ENCODE measurements around the gene BCL7A. TPM values are rescaled to one million over a fixed set of nuclear protein-coding genes. Genes with fewer than 3 reads are reported as not detected.

BCL7A gene
- total RNA-seq, 4 donors from 2014 or later: 18.3 to 27.2 (median 22.7) TPM

DNA sequence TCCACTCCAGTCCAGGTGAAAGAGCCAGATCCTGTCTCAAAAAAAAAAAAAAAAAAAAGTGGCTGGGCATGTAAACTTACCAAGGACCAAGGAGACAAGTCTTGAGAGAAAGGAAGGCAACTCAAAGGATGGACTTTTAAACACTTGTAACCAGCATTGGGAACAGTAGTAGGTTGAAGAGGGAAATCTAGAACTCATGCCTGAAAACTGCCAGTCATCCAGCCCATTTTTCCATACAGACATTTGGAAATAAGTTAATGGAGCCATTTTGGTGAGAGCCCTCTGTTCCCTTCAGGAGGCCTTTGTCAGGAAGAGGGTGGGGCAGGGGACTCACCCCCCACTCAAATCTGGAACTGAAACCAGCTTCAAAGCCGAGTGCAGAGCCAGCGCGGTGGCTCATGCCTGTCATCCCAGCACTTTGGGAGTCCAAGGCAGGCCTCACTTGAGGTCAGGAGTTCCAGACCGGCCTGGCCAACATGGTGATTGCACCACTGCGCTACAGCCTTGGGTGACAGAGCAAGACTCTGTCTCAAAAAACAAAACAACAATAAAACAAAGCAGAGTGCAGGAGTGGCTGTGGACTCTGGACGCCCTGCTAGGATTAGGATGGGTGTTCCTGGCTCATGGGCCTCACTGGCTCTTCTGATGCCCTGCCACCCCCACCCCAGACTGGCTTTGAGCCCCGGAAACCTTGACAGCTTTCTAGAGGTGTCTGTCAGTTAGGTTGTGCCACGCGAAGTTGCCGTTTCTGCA, 55.2 kb downstream of the BCL7A start:
- no peak overlapping the region for H3K27ac ChIP-seq
- WGBS, 2 donors: 96 to 99% methylated on average over 8 to 10 of the region's 10 CpGs
- no peaks in the 10 kb centered on the region for H3K36me3 ChIP-seq
- intact Hi-C loops (cut with DNase I): no loop called here
- DNase-seq: no peak
- no peaks in the 10 kb centered on the region for H3K9me3 ChIP-seq
- H3K4me3 ChIP-seq (replicated peaks in 1 of 3): no peak overlapping the region
- TF ChIP-seq, protein P1, sequence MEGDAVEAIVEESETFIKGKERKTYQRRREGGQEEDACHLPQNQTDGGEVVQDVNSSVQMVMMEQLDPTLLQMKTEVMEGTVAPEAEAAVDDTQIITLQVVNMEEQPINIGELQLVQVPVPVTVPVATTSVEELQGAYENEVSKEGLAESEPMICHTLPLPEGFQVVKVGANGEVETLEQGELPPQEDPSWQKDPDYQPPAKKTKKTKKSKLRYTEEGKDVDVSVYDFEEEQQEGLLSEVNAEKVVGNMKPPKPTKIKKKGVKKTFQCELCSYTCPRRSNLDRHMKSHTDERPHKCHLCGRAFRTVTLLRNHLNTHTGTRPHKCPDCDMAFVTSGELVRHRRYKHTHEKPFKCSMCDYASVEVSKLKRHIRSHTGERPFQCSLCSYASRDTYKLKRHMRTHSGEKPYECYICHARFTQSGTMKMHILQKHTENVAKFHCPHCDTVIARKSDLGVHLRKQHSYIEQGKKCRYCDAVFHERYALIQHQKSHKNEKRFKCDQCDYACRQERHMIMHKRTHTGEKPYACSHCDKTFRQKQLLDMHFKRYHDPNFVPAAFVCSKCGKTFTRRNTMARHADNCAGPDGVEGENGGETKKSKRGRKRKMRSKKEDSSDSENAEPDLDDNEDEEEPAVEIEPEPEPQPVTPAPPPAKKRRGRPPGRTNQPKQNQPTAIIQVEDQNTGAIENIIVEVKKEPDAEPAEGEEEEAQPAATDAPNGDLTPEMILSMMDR (IDR thresholded peaks at IDR 0.05): no peak
- TF ChIP-seq POLR2A (IDR thresholded peaks at IDR 0.05): no peak
- peaks cover 38 to 39% of the 10 kb centered on the region in 2 donors for H3K4me1 ChIP-seq
- H3K27me3 ChIP-seq: no peaks in the 10 kb centered on the region

DNA sequence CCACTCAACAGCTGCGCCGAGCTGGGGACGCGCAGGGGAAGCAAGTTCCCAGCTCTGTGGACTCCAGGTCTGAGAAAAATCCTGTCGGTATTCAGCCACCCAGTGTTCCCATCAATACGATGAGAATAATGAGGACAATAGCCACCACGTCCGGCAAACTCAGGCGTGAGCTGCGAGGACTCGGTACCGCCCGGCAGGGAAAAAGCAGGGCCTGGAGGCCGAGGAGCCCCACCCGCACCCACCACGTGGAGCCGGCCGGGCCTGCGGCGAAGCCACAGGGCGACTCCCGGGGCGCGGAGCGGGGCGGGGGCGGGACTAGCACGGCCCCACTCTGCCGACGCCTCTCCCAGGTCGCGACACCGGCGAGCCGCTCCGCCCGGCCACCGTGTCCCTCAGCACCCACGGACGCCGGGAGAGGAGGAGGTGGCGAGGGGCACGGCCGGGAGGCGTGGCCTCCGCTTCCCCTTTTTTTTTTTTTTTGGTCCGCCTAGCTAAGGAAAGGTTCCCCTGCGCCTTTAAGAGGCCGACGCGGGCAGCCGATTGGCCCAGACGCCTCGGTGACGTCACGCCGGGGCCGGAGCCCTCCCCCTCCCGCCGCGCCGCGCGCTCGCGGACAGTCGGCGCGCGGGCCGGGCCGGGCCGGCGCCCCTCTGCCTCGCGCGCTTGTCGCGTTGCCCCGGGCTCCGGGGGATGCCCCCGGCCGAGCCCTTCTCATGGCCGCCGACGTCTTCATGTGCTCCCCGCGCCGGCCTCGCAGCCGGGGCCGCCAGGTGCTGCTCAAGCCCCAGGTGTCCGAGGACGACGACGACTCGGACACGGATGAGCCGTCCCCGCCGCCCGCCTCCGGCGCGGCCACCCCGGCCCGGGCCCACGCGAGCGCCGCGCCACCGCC, 56.7 kb downstream of the BCL7A start, which contains the start of gene MLXIP:
MLXIP (plus strand) TSS at position 616 of the 892 bp plus-strand sequence; CDS start at position 714, 98 bp downstream.
- peak; percentile 96 to 98 for TF ChIP-seq POLR2A (IDR thresholded peaks at IDR 0.05)
- TF ChIP-seq, protein P1 (IDR thresholded peaks at IDR 0.05): no peak
- 5 to 26% methylated on average over 7 to 29 of the region's 113 CpGs for WGBS, 2 donors
- peak within 1 kb of the TSS; percentile 77 to 83 (median 82) for H3K27ac ChIP-seq
- peak; percentile 94 for DNase-seq
- H3K9me3 ChIP-seq: no peaks in the 10 kb centered on the region
- peaks cover 41 to 45% of the 10 kb centered on the region in 2 donors for H3K4me1 ChIP-seq
- intact Hi-C loops (cut with DNase I): no loop called here
- no peaks in the 10 kb centered on the region for H3K27me3 ChIP-seq
- peak within 1 kb of the TSS; percentile 48 to 80 (median 76) for H3K4me3 ChIP-seq (replicated peaks in 1 of 3)
- no peaks in the 10 kb centered on the region for H3K36me3 ChIP-seq

DNA sequence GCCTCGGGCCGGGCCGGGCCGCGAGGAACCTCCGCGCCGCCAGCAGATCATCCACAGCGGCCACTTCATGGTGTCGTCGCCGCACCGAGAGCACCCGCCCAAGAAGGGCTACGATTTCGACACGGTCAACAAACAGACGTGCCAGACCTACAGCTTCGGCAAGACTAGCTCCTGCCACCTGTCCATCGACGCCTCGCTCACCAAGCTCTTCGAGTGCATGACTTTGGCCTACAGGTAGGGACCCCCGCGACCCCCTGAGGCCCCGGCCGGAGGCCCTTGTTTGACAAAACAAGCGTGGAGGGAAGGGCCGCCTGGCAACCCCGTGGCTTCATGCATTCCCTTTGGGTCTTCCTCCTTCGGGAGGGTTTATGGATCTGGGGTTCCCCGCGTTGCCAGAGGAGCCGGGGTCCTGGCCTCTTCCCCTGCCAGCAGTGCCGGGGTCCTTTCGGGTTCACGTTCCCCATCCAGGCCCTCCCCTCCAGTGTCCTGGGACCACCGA, 57.4 kb downstream of the BCL7A start:
- intact Hi-C loops (cut with DNase I): no loop called here
- peak; percentile 33 to 40 for DNase-seq
- Histone ChIP-seq H3K36me3 (peaks cover 0 to 4% of the 10 kb centered on the region in 2 donors), H3K27me3 (no peaks in the 10 kb centered on the region), H3K4me3 (replicated peaks in 1 of 3) (peak overlapping the region; percentile 48 to 80 (median 76)), H3K9me3 (no peaks in the 10 kb centered on the region), H3K27ac (peak overlapping the region; percentile 73 to 83 (median 82)), H3K4me1 (peaks cover 35 to 39% of the 10 kb centered on the region in 2 donors)
- 1 to 4% methylated on average over 14 to 17 of the region's 38 CpGs for WGBS, 2 donors
- TF ChIP-seq, protein P1 (IDR thresholded peaks at IDR 0.05): no peak

DNA sequence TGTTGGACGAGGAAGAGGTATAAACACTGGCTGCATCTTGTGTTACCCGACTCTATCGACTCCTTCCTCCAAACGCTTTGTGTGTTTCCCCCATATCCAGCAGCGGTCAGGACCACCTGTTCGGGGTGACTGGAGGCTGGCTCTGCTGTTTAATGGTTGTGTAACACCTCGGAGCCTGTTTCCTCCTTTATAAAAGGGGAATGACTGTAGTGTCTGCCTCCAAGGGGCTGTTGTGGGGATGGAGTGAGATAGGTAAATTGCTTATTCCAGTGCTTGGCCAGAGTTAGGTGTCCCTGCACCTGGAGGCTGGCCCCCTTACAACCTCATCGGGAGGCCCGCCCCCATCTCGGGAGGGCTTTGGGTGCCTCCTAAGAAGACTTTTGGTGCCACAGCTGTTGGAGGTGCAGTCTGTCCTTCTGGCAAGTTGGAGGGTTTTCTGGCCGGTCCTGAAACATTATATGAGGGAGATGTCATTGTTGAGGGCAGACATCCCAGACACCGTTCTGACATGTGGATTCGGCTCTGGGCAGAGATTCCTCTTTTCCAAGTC, 57.9 kb downstream of the BCL7A start:
- peaks cover 32 to 39% of the 10 kb centered on the region in 2 donors for H3K4me1 ChIP-seq
- intact Hi-C loops (cut with DNase I): no loop called here
- 6 to 11% methylated on average over 9 to 12 of the region's 13 CpGs for WGBS, 2 donors
- no peaks in the 10 kb centered on the region for H3K27me3 ChIP-seq
- H3K9me3 ChIP-seq: no peaks in the 10 kb centered on the region
- H3K27ac ChIP-seq: peak overlapping the region; percentile 73 to 83 (median 82)
- no peak for TF ChIP-seq POLR2A (IDR thresholded peaks at IDR 0.05)
- TF ChIP-seq, protein P1 (IDR thresholded peaks at IDR 0.05): no peak
- peak overlapping the region; percentile 48 to 80 (median 76) for H3K4me3 ChIP-seq (replicated peaks in 1 of 3)
- DNase-seq: peak in 1 of 2 donors; percentile 33
- peaks cover 2 to 8% of the 10 kb centered on the region in 2 donors for H3K36me3 ChIP-seq
